ENCODE measurements around the gene LRIF1. TPM values are rescaled to one million over a fixed set of nuclear protein-coding genes. Genes with fewer than 3 reads are reported as not detected.

Gene LRIF1
- total RNA-seq, 1 experiment from 2014 or later: 1.9 TPM

Other genes starting within 250 kb of the LRIF1 start
- not detected in 2 replicates for gene CD53, start 90.8 kb downstream of the LRIF1 start, total RNA-seq (2014; rRNA removed; shearing (Covaris generic))
- 35.6 and 37.9 TPM in 2 replicates for gene DRAM2, start 176.2 kb upstream of the LRIF1 start, total RNA-seq (2014; rRNA removed; shearing (Covaris generic))
- gene CEPT1, start 176.3 kb upstream of the LRIF1 start, total RNA-seq (2014; rRNA removed; shearing (Covaris generic)): 13.7 and 14.9 TPM in 2 replicates
- 81.0 and 82.1 TPM in 2 replicates for gene DENND2D, start 236.7 kb upstream of the LRIF1 start, total RNA-seq (2014; rRNA removed; shearing (Covaris generic))

Data from HT-29 (cell line).